Panc1 (cell line): ENCODE data around the gene SUPT3H.
"Not testable (repeated sequence)": the region's sequence is repeated elsewhere in the genome, so short reads cannot be mapped to it uniquely, and the experiment has no call there.

ENCODE experiments used
- POLR2AphosphoS5 ChIP-seq: IDR thresholded peaks from 2 replicates; pipeline ENCODE4 v1.6.1; 2012; ENCODE audit warnings: mild to moderate bottlenecking, low read depth, low read length, moderate library complexity
- TF ChIP-seq, protein P1 (sequence below): fragments of 450-650 bp; IDR thresholded peaks from 2 replicates; pipeline ENCODE4 v1.5.1; 2017; ENCODE audit warnings: mild to moderate bottlenecking

GRCh38 chr6:45067446-45067845 is 310.3 kb downstream of the SUPT3H start:
- TF ChIP-seq, protein P1, sequence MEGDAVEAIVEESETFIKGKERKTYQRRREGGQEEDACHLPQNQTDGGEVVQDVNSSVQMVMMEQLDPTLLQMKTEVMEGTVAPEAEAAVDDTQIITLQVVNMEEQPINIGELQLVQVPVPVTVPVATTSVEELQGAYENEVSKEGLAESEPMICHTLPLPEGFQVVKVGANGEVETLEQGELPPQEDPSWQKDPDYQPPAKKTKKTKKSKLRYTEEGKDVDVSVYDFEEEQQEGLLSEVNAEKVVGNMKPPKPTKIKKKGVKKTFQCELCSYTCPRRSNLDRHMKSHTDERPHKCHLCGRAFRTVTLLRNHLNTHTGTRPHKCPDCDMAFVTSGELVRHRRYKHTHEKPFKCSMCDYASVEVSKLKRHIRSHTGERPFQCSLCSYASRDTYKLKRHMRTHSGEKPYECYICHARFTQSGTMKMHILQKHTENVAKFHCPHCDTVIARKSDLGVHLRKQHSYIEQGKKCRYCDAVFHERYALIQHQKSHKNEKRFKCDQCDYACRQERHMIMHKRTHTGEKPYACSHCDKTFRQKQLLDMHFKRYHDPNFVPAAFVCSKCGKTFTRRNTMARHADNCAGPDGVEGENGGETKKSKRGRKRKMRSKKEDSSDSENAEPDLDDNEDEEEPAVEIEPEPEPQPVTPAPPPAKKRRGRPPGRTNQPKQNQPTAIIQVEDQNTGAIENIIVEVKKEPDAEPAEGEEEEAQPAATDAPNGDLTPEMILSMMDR = not testable (repeated sequence)
- TF ChIP-seq POLR2AphosphoS5 = not testable (repeated sequence)
